SK-N-SH treated with all-trans-retinoic acid at 6 μM for 48 hours (cell line): ENCODE results near the gene NEIL3.

ENCODE experiments used
- ESRRG ChIP-seq: fragments of 250-450 bp; sonication (Bioruptor Pico); IDR thresholded peaks from 2 replicates; pipeline ENCODE4 v1.6.1; 2021; ENCODE audit warnings: mild to moderate bottlenecking
- ISL1 ChIP-seq: fragments of 250-450 bp; sonication (Bioruptor Pico); IDR thresholded peaks from 2 replicates; pipeline ENCODE4 v2.1.2; 2022; ENCODE audit warnings: mild to moderate bottlenecking, moderate library complexity
- OSR1 ChIP-seq: fragments of 250-450 bp; sonication (Bioruptor Pico); IDR thresholded peaks from 2 replicates; pipeline ENCODE4 v1.8.0; 2022; ENCODE audit warnings: moderate library complexity, mild to moderate bottlenecking, inconsistent platforms
- PATZ1 ChIP-seq: fragments of 250-450 bp; sonication (Bioruptor Pico); IDR thresholded peaks from 2 replicates; pipeline ENCODE4 v1.8.0; 2020; ENCODE audit warnings: mild to moderate bottlenecking, moderate library complexity, borderline replicate concordance
- PPARA ChIP-seq: fragments of 250-450 bp; sonication (Bioruptor Pico); IDR thresholded peaks from 2 replicates; pipeline ENCODE4 v1.5.0; 2020; ENCODE audit warnings: mild to moderate bottlenecking, borderline replicate concordance
- SNAI2 ChIP-seq: fragments of 250-450 bp; sonication (Bioruptor Pico); IDR thresholded peaks from 2 replicates; pipeline ENCODE4 v1.5.0; 2020; ENCODE audit warnings: mild to moderate bottlenecking, moderate library complexity
- TOX ChIP-seq: fragments of 250-450 bp; sonication (Bioruptor Pico); IDR thresholded peaks from 2 replicates; pipeline ENCODE4 v1.8.0; 2021; ENCODE audit warnings: mild to moderate bottlenecking, moderate library complexity, borderline replicate concordance
- TSHZ2 ChIP-seq: fragments of 250-450 bp; sonication (Bioruptor Pico); IDR thresholded peaks from 2 replicates; pipeline ENCODE4 v1.5.0; 2020; ENCODE audit warnings: mild to moderate bottlenecking, moderate library complexity
- ZC3H10 ChIP-seq: fragments of 250-450 bp; sonication (Bioruptor Pico); IDR thresholded peaks from 2 replicates; pipeline ENCODE4 v1.5.1; 2021; ENCODE audit warnings: mild to moderate bottlenecking, moderate library complexity
- ZFP3 ChIP-seq: fragments of 250-450 bp; sonication (Bioruptor Pico); IDR thresholded peaks from 2 replicates; pipeline ENCODE4 v1.5.0; 2020; ENCODE audit warnings: mild to moderate bottlenecking, moderate library complexity
- ZFP30 ChIP-seq: fragments of 450-650 bp; formaldehyde crosslinking; IDR thresholded peaks from 2 replicates; pipeline ENCODE4 v1.5.0; 2022; ENCODE audit warnings: mild to moderate bottlenecking, moderate library complexity

GRCh38 chr4:177287255-177287654 is 22.4 kb upstream of the NEIL3 start:
- TF ChIP-seq ISL1 (CRISPR knock-in tag) (no peak), OSR1 (CRISPR knock-in tag) (no peak), ESRRG (CRISPR knock-in tag) (no peak), ZC3H10 (CRISPR knock-in tag) (no peak), TOX (CRISPR knock-in tag) (no peak), SNAI2 (no peak), TSHZ2 (CRISPR knock-in tag) (no peak), PATZ1 (no peak), PPARA (CRISPR knock-in tag) (no peak), ZFP30 (CRISPR knock-in tag) (no peak), ZFP3 (no peak)
